Large intestine (tissue), 3 donors: Measurements from ENCODE around the gene KRTAP5-9. TPM values are rescaled to one million over a fixed set of nuclear protein-coding genes. Genes with fewer than 3 reads are reported as not detected.

ENCODE experiments used
- DNase-seq, 2 donors: peaks; one replicate each; pipeline versions ENCODE4 v3.0.0 to v3.0.0-alpha.2; 2013
- H3K27ac ChIP-seq: one replicate; pipeline ENCODE4 v1.5.1; 2013; ENCODE audit warnings: low read length
- H3K27me3 ChIP-seq: 2 replicates; pipeline ENCODE4 v1.6.1; 2013; ENCODE audit warnings: low read length; ENCODE audit not compliant: control insufficient read depth, insufficient read depth
- H3K36me3 ChIP-seq: 2 replicates; pipeline ENCODE4 v1.6.1; 2013; ENCODE audit warnings: low read length; ENCODE audit not compliant: control insufficient read depth, insufficient read depth
- H3K4me1 ChIP-seq: one replicate; pipeline ENCODE4 v1.6.1; 2013; ENCODE audit warnings: low read length; ENCODE audit not compliant: control insufficient read depth, insufficient read depth
- H3K4me3 ChIP-seq: one replicate; pipeline ENCODE4 v1.5.1; 2013; ENCODE audit warnings: low read length
- H3K9me3 ChIP-seq: one replicate; pipeline ENCODE4 v1.6.1; 2013; ENCODE audit warnings: mild to moderate bottlenecking, low read depth, low read length, moderate library complexity; ENCODE audit not compliant: control insufficient read depth
- WGBS: methylation state at CpG from one replicate; pipeline ENCODE4 v1.1.5; 2013; ENCODE audit warnings: low lambda C conversion rate; ENCODE audit not compliant: insufficient coverage; 5-methylcytosine and 5-hydroxymethylcytosine counted together
- polyA plus RNA-seq: library from polyadenylated mRNA; unstranded; fragments of 120-200 nt; gene quantifications from one replicate; pipeline ENCODE4 v1.2.1, GENCODE V29; 2013

Gene KRTAP5-9
- polyA plus RNA-seq, 1 donor = 0.45 TPM

DNA sequence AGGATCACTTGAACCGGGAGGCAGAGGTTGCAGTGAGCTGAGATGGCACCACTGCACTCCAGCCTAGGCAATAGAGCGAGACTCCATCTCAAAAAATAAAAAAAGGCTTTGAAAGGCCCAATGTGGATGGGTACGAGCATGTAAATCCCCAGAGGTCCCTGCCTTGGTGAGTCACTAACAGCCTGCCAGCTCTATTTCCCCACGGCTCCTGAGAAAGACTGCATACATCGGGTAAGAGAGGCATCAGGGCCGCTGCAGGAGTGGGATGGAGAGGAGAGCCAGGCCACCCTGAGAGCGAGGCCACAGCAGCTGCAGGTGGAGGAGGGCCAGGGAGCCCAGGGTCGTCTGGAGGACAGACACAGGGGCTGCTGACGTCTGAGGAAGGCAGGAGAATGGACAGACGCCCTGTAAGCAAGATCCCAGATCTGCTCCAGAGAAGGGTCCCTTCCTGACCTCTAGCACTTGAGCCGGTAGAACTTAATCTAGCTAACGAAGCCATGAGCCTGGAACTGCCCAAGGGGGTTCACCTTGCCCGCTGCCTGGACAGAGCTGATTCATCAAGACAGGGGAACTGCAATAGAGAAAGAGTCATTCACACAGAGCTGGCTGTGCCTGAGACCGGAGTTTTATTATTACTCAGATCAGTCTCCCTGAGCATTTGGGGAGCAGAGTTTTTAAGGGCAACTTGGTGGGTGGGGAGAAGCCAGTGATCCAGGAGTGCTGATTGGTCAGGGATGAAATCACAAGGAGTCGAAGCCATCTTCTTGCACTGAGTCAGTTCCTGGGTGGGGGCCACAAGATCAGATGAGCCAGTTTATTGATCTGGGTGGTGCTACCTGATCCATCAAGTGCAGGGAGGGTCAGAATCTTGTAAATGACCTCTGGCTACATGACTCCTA lies 5.1 kb upstream of the KRTAP5-9 start:
- Histone ChIP-seq H3K27ac (no peak overlapping the region), H3K4me3 (no peak overlapping the region), H3K27me3 (no peaks in the 10 kb centered on the region), H3K9me3 (no peaks in the 10 kb centered on the region), H3K36me3 (no peaks in the 10 kb centered on the region), H3K4me1 (no peaks in the 10 kb centered on the region)
- DNase-seq = no peak
- WGBS = no CpG with 5 or more reads among the region's 15 CpGs

DNA sequence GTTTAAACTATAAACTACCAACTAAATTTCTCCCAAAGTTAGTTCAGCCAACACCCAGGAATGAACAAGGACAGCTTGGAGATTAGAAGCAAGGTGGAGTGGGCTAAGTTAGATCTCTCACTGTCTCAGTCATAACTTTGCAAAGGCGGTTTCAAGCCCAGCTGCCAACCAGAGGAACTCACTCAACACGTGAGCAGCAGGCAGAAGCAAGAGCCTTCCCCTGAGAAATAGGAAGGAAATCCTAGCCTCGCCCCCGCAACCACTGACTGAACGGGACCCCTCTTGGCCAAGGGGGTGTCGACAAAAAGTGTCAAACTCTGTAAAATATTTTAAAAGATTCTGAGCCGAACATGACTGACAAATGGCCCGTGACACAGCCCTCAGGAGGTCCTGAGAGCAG lies 4.4 kb upstream of the KRTAP5-9 start:
- no peak for DNase-seq
- Histone ChIP-seq H3K27ac (no peak overlapping the region), H3K27me3 (no peaks in the 10 kb centered on the region), H3K9me3 (no peaks in the 10 kb centered on the region), H3K4me3 (no peak overlapping the region), H3K36me3 (no peaks in the 10 kb centered on the region), H3K4me1 (no peaks in the 10 kb centered on the region)
- WGBS = 100% methylated on average over 1 of the region's 8 CpGs

DNA sequence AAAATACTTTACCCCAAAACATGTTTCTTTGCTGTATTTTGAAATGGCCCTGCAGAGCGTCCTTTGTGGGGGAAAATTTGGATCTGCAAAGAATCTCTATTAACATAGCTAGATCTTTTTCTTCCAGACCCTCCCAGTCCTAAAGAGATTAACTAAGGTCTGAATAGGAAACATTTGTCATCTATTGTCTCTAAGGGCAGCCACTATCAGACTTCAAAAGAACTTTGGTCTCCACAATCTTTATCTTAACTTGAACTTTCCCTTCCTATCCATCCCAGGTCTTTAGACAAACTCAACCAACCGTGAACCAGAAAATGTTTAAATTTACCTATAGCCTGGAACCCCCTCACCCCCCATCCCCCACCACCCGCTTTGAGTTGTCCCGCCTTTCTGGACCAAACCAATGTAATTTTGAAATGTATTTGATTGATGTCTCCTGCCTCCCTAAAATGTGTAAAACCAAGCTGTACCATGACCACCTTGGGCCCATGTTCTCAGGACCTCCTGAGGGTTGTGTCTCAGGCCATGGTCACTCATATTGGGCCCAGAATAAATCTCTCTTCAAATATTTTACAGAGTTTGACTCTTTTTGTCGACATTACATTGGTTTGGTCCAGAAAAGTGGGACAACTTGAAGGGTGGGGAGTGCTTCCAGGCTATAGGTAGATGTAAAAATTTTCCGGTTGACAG lies 3.5 kb upstream of the KRTAP5-9 start:
- no peaks in the 10 kb centered on the region for H3K4me1 ChIP-seq
- H3K36me3 ChIP-seq = no peaks in the 10 kb centered on the region
- no peak overlapping the region for H3K4me3 ChIP-seq
- WGBS = 29% methylated on average over 1 of the region's 6 CpGs
- H3K27me3 ChIP-seq = no peaks in the 10 kb centered on the region
- no peak overlapping the region for H3K27ac ChIP-seq
- DNase-seq = no peak
- H3K9me3 ChIP-seq = no peaks in the 10 kb centered on the region

DNA sequence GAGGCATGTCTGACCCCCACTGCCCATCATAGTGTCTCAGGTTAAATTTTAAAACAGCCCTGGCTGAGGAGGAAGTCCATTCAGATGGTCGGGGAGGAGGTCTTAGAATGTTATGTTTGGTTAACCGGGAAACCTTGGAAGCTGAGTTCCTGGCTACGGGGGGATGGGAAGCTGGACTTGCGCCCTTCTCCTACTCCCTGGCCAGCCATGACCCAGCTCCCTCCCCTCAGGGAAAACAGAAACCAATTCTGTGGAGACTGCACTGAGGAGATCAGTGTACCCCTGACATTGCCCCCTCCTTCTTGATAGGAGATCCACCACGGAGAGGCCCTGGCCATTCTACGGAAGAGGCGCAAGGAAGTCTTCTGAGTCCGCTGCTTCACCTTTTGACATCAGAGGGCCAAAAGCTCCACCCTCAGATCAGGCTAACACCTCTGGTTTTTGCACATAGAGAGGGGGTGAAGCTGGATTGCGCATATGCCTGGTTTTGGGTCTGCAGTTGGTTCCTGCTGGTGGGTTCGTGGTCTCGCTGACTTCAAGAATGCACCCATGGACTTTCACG lies 2.7 kb upstream of the KRTAP5-9 start:
- no peak overlapping the region for H3K4me3 ChIP-seq
- no peak overlapping the region for H3K27ac ChIP-seq
- no peak for DNase-seq
- no peaks in the 10 kb centered on the region for H3K4me1 ChIP-seq
- H3K27me3 ChIP-seq = no peaks in the 10 kb centered on the region
- no peaks in the 10 kb centered on the region for H3K36me3 ChIP-seq
- H3K9me3 ChIP-seq = no peaks in the 10 kb centered on the region
- WGBS = no CpG with 5 or more reads among the region's 12 CpGs

DNA sequence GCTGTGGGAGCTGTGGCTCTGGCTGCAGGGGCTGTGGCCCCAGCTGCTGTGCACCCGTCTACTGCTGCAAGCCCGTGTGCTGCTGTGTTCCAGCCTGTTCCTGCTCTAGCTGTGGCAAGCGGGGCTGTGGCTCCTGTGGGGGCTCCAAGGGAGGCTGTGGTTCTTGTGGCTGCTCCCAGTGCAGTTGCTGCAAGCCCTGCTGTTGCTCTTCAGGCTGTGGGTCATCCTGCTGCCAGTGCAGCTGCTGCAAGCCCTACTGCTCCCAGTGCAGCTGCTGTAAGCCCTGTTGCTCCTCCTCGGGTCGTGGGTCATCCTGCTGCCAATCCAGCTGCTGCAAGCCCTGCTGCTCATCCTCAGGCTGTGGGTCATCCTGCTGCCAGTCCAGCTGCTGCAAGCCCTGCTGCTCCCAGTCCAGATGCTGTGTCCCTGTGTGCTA lies 514 bp downstream of the KRTAP5-9 start:
- no peak for DNase-seq
- no CpG with 5 or more reads among the region's 5 CpGs for WGBS
- H3K36me3 ChIP-seq = no peaks in the 10 kb centered on the region
- no peak overlapping the region for H3K4me3 ChIP-seq
- H3K9me3 ChIP-seq = no peaks in the 10 kb centered on the region
- no peaks in the 10 kb centered on the region for H3K4me1 ChIP-seq
- no peak overlapping the region for H3K27ac ChIP-seq
- no peaks in the 10 kb centered on the region for H3K27me3 ChIP-seq

DNA sequence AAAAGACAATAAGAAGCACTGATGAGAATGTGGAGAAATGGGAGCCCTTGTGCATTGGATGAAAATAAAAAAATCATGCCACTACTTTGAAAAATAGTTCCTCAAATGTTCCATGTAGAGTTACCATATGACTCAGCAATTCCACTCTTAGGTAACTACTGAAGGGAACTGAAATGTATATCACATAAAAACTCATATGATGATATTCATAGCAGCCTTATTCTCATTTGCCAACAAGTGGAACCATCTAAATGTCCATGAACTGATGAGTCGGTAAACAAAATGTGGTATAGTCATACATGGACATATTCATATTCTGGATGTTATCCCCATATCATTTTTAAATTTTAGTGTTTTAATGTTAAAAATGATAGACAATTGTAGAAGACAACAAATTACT lies 3.5 kb downstream of the KRTAP5-9 start:
- 100% methylated on average over 1 of the region's 1 CpG for WGBS
- no peak overlapping the region for H3K4me3 ChIP-seq

DNA sequence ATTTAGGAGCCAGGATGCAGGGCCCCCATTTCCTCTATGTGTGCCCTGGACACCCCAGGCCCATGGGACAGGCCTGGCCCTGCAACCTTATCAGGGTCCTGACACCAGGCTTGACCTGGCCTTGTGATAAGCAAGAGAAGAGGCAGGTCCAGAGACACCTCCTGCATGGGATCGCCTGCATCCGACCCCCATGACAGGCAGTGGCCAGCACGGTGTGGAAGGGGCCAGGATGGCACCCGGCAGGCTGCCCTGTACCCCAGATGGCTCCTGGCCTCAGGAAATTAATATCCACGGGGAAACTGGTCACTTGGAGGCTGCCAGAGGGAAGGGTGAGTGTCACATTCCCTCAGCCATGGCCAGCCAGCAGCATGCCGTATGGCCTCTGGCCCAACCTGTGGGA lies 6.8 kb downstream of the KRTAP5-9 start:
- no peak overlapping the region for H3K4me3 ChIP-seq
- no peaks in the 10 kb centered on the region for H3K4me1 ChIP-seq
- H3K27me3 ChIP-seq = no peaks in the 10 kb centered on the region
- no peaks in the 10 kb centered on the region for H3K36me3 ChIP-seq
- WGBS = no CpG with 5 or more reads among the region's 6 CpGs
- no peaks in the 10 kb centered on the region for H3K9me3 ChIP-seq
- H3K27ac ChIP-seq = no peak overlapping the region
- no peak for DNase-seq

More for the DNA sequence above, 3.5 kb downstream of the KRTAP5-9 start:
- Histone ChIP-seq H3K4me1 (no peaks in the 10 kb centered on the region), H3K27me3 (no peaks in the 10 kb centered on the region), H3K36me3 (no peaks in the 10 kb centered on the region), H3K9me3 (no peaks in the 10 kb centered on the region), H3K27ac (no peak overlapping the region)
- DNase-seq = no peak

DNA sequence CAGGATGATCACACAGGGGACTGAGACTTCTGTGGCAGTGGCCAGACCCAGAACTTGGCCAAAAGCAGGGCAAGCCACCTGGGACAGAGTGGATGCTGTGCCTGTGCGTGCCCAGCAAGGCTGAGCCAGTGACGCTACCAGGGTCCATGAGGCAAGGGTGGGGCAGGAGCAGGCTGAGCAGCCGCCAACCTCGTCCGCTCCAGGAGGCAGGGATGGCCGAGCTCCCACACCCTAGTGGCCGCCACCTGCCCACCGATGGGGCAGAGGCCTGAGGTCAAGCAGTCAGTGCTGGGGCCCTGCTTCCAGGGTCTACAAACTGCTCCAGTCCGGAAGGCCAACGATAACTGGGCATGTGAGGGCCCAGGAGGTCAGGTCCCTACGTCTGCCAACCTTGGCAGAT lies 7.3 kb downstream of the KRTAP5-9 start:
- Histone ChIP-seq H3K9me3 (no peaks in the 10 kb centered on the region), H3K4me1 (no peaks in the 10 kb centered on the region), H3K4me3 (no peak overlapping the region), H3K36me3 (no peaks in the 10 kb centered on the region), H3K27ac (no peak overlapping the region), H3K27me3 (no peaks in the 10 kb centered on the region)
- no CpG with 5 or more reads among the region's 11 CpGs for WGBS
- no peak for DNase-seq

DNA sequence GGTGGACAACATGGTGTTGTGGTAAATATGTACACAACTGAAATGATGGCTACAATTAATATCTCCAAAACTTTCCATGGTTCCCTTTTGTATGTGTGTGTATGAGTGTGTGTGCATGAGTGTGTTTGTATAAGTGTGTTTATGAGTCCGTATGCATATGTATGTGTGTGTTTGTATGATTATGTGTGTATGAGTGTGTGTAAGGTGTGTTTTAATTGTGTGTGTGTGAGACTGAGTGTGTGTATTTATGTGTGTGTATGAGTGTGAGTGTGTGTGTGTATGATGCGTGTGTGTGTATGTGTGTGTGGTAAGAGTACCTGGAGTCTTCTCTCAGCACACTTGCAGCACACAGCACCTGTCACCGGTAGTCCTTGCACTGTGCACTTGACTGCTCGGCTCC lies 7.8 kb downstream of the KRTAP5-9 start:
- DNase-seq = no peak
- no CpG with 5 or more reads among the region's 4 CpGs for WGBS

DNA sequence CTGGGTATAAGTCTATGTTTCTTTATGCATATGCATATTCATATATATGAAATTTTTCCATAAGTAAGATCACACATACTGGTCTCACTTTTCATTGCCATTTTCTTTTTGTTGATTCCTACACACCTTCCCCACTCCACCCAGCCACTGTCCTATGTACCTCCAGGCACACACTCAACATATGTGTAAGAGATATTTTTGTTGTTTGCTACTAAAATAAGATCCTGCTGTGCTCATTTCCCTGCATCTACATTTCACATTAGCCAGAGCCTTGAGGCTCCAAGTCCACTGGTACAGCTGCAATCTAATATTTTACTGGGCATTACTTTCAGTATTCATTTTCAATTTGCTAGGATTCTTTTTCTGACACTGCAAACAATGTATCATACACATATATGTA lies 9.0 kb downstream of the KRTAP5-9 start:
- H3K4me3 ChIP-seq = no peak overlapping the region
- no peak overlapping the region for H3K27ac ChIP-seq
- H3K4me1 ChIP-seq = no peaks in the 10 kb centered on the region
- H3K36me3 ChIP-seq = no peaks in the 10 kb centered on the region
- DNase-seq = no peak
- no peaks in the 10 kb centered on the region for H3K27me3 ChIP-seq
- H3K9me3 ChIP-seq = no peaks in the 10 kb centered on the region

More for the DNA sequence above, 7.8 kb downstream of the KRTAP5-9 start:
- Histone ChIP-seq H3K27me3 (no peaks in the 10 kb centered on the region), H3K27ac (no peak overlapping the region), H3K9me3 (no peaks in the 10 kb centered on the region), H3K36me3 (no peaks in the 10 kb centered on the region), H3K4me3 (no peak overlapping the region), H3K4me1 (no peaks in the 10 kb centered on the region)
